Spleen (tissue), 7 donors: Measurements from ENCODE around the gene SLC7A14.

Source experiments
- CTCF ChIP-seq, 11 experiments: fragments of 200-600 bp in 7 of 11; fragments of 450-650 bp in 4 of 11; sonication (generic) in 4 of 11; IDR thresholded peaks in 8 of 11; conservative IDR thresholded peaks in 3 of 11; 1 replicate in 7 of 11; 2 replicates in 4 of 11; pipeline versions ENCODE4 v1.4.0 to v1.8.0; 2016 to 2021; ENCODE audit warnings: antibody characterized with exemption in 11 of 11, inconsistent platforms in 4 of 11, mild to moderate bottlenecking in 1 of 11
- POLR2A ChIP-seq, 3 donors: fragments of 450-650 bp; IDR thresholded peaks; one replicate each; pipeline ENCODE4 v1.5.1; 2017; ENCODE audit warnings: antibody characterized with exemption in 3 of 3, mild to moderate bottlenecking in 1 of 3
- donor health status: DM: no; HTN: no; CAD: no; lungs with moderate emphysema.
- donor health status: DM: no; HTN: no; CAD: no.
- donor health status: DM: no; HTN: no; CAD: no.

DNA sequence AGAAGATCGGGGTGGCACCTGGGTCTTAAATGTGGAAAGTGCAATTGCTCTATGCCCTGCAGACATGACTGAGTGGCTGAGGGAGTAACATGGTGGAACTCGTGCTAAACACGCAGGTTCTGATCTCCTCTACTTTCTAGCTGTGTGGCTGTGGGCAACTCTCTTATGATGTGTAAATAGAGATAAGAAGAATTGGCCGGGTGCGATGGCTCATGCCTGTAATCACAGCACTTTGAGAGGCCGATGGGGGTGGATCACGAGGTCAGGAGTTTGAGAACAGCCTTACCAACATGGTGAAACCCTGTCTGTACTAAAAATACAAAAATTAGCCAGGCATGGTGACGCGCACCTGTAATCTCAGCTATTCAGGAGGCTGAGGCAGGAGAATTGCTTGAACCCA is 99.5 kb downstream of the SLC7A14 start:
- TF ChIP-seq CTCF (IDR thresholded peaks at IDR 0.05 in 8 of 11, conservative IDR thresholded peaks at IDR 0.05 in 3 of 11), result no peak
- no peak for TF ChIP-seq POLR2A (IDR thresholded peaks at IDR 0.05)
